ENCODE results near the gene CSF1. TPM values are rescaled to one million over a fixed set of nuclear protein-coding genes. Genes with fewer than 3 reads are reported as not detected.

Gene CSF1
- total RNA-seq, 5 donors from 2014 or later (not counting 1 experiment from before 2014, with no cell fraction given) = 4.8 to 9.5 (median 8.3) TPM

Other genes with a start within 250 kb of the CSF1 start
- 100 to 1,000 TPM in 1 of 5 donors, 10 to 100 TPM in 4; 51.9 to 102 (median 77.4) TPM for gene GSTM2, start 242.8 kb upstream of the CSF1 start, total RNA-seq
- 10 to 100 TPM in 4 of 5 donors, under 1 TPM in 1; 0.44 to 50.3 (median 30.7) TPM for gene GSTM1, start 223.0 kb upstream of the CSF1 start, total RNA-seq
- gene GSTM5, start 198.6 kb upstream of the CSF1 start, total RNA-seq = under 1 TPM; 0.12 to 0.63 (median 0.23) TPM
- 10 to 100 TPM in 4 of 5 donors, 1 to 10 TPM in 1; 8.4 to 17.1 (median 10.3) TPM for gene GSTM3, start 169.8 kb upstream of the CSF1 start, total RNA-seq
- gene EPS8L3, start 146.9 kb upstream of the CSF1 start, total RNA-seq = under 1 TPM in 2 of 5 donors, not detected in 3; 0.47 to 0.49 TPM
- 10 to 100 TPM; 23.0 to 41.6 (median 38.9) TPM for gene AHCYL1, start 73.9 kb downstream of the CSF1 start, total RNA-seq
- gene STRIP1, start 123.8 kb downstream of the CSF1 start, total RNA-seq = 10 to 100 TPM; 70.6 to 87.2 (median 73.3) TPM
- gene ALX3, start 159.8 kb downstream of the CSF1 start, total RNA-seq = not detected
- not detected for gene UBL4B, start 201.6 kb downstream of the CSF1 start, total RNA-seq
- not detected for gene SLC6A17, start 239.6 kb downstream of the CSF1 start, total RNA-seq